HPDE6-E6E7 (cell line): Measurements from ENCODE around the gene GRIFIN.

Experiments
- DNase-seq: peaks from one replicate; pipeline ENCODE4 v3.0.0; 2011; ENCODE audit warnings: missing footprints; ENCODE audit errors: extremely low spot score

Gene GRIFIN

GRCh38 chr7:2512713-2513112 is 36.5 kb upstream of the GRIFIN start:
- no peak for DNase-seq

GRCh38 chr7:2512179-2512661 is 36.0 kb upstream of the GRIFIN start:
- DNase-seq, result no peak

GRCh38 chr7:2511769-2512168 is 35.6 kb upstream of the GRIFIN start:
- DNase-seq, result no peak

- no peak for DNase-seq
These were observed 34.9 kb upstream of the GRIFIN start for GRCh38 chr7:2510909-2511768.

GRCh38 chr7:2510130-2510776 is 34.1 kb upstream of the GRIFIN start:
- DNase-seq, result no peak

GRCh38 chr7:2509298-2509906 is 33.2 kb upstream of the GRIFIN start:
- DNase-seq, result no peak

- DNase-seq, result no peak
These were observed 32.4 kb upstream of the GRIFIN start for GRCh38 chr7:2508327-2509215.

- DNase-seq, result no peak
These were observed 31.7 kb upstream of the GRIFIN start for GRCh38 chr7:2507917-2508306.

GRCh38 chr7:2507208-2507916 is 31.2 kb upstream of the GRIFIN start:
- no peak for DNase-seq

- DNase-seq, result no peak
These were observed 29.2 kb upstream of the GRIFIN start for GRCh38 chr7:2505401-2505800.

GRCh38 chr7:2504889-2505375 is 28.7 kb upstream of the GRIFIN start:
- no peak for DNase-seq

GRCh38 chr7:2504128-2504888 is 28.1 kb upstream of the GRIFIN start:
- no peak for DNase-seq

GRCh38 chr7:2503056-2503941 is 27.1 kb upstream of the GRIFIN start:
- DNase-seq, result no peak

- DNase-seq, result no peak
These were observed 26.4 kb upstream of the GRIFIN start for GRCh38 chr7:2502647-2502966.

- DNase-seq, result no peak
These were observed 25.9 kb upstream of the GRIFIN start for GRCh38 chr7:2501947-2502646.

- no peak for DNase-seq
These were observed 24.5 kb upstream of the GRIFIN start for GRCh38 chr7:2500701-2501100.

- DNase-seq, result no peak
These were observed 23.7 kb upstream of the GRIFIN start for GRCh38 chr7:2499719-2500430.

GRCh38 chr7:2499181-2499580 is 23.0 kb upstream of the GRIFIN start:
- no peak for DNase-seq
